GM10266 (cell line): ENCODE results near the gene ACOXL.

Experiments used
- DNase-seq: peaks from one replicate; pipeline ENCODE4 v3.0.0; 2012; ENCODE audit errors: extremely low spot score
- TF ChIP-seq, protein P1 (sequence below): IDR thresholded peaks from 2 replicates; pipeline ENCODE4 v1.5.1; 2012; ENCODE audit warnings: mild to moderate bottlenecking, low read depth; ENCODE audit not compliant: control insufficient read depth, insufficient read depth; ENCODE audit errors: missing control alignments

The ACOXL gene

DNA sequence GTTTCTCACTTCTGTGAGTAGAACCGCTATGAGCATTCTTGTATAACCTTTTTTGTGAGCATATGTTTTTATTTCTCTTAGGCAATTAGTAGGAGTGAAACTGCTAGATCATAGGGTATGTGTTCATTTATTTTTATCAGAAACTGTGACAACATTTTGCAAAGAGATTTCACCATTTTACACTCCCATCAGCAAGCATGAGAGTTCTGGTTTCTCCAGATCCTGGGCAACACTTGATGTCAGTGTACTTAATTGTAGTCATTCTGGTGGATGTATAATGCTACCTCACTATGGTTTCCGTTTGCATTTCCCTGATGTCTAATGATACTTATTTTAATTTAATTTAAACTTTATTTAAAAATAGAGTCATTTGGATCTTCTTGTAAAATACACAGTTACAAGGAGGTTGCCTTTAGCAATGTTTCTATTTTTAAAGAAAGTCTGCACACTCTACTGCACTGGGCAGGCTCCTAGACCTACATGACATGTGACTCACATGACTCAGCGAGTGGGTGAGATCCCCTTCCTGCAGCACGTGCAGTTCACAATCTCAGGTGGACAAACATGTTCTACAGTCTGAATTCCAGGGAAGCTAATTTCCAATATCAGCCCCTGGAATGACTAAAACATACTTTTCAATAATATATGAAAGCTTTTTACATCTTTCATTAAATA is 261.3 kb downstream of the ACOXL start:
- no peak for DNase-seq
- TF ChIP-seq, protein P1, sequence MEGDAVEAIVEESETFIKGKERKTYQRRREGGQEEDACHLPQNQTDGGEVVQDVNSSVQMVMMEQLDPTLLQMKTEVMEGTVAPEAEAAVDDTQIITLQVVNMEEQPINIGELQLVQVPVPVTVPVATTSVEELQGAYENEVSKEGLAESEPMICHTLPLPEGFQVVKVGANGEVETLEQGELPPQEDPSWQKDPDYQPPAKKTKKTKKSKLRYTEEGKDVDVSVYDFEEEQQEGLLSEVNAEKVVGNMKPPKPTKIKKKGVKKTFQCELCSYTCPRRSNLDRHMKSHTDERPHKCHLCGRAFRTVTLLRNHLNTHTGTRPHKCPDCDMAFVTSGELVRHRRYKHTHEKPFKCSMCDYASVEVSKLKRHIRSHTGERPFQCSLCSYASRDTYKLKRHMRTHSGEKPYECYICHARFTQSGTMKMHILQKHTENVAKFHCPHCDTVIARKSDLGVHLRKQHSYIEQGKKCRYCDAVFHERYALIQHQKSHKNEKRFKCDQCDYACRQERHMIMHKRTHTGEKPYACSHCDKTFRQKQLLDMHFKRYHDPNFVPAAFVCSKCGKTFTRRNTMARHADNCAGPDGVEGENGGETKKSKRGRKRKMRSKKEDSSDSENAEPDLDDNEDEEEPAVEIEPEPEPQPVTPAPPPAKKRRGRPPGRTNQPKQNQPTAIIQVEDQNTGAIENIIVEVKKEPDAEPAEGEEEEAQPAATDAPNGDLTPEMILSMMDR: no peak

DNA sequence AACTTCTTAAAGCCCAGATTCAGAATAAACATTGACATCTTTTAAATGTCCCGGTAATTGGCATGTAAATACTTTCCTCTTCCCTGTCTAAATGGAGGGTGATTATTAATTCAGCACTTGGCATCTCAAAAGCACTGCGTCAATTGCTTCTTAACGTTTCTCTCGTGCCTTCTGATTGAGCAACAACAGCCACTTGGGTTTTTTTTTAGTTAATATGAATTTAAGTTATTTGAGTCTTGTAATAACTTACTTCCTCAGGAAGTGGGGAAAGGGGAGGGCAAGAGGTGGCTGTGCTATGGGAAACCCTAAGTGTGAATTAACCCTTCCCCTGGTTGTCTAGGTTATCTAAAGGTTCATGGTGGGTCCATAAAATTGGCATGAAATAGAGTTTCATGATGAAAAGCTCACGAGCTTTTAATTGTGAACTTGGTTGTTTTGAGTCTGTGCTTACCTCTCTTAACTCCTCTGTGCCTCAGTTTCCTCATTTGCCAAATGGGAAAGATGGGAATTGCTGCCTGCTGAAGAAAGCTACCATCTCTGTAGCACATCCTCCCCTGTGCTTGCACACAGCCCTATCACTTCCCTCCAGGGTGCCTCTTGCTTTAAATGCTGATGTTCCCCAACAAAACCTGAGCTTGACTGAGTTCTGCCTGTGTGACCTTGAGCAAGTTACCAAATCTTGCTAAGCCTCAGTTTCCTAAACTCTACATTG is 262.0 kb downstream of the ACOXL start:
- DNase-seq: no peak
- TF ChIP-seq, protein P1: no peak

DNA sequence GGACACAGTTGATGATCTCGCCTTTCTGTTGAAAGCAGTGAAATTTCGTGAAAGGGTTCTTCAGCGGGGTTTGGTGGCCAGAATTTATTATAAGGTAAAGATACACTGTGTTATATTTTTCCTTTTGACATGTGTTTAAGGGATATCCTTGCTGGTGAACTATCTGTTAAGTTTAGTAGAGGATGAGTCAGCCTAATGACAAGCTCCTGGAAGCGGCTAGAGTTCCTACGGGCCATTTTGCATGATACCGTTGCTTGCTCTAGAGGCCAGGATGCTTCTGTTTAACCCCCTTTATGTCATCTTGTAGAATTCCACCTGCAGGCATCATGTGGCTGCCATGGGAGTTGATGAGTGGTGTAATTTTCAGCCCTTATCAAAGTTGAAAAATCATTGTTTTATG is 263.5 kb downstream of the ACOXL start:
- TF ChIP-seq, protein P1: no peak
- no peak for DNase-seq

DNA sequence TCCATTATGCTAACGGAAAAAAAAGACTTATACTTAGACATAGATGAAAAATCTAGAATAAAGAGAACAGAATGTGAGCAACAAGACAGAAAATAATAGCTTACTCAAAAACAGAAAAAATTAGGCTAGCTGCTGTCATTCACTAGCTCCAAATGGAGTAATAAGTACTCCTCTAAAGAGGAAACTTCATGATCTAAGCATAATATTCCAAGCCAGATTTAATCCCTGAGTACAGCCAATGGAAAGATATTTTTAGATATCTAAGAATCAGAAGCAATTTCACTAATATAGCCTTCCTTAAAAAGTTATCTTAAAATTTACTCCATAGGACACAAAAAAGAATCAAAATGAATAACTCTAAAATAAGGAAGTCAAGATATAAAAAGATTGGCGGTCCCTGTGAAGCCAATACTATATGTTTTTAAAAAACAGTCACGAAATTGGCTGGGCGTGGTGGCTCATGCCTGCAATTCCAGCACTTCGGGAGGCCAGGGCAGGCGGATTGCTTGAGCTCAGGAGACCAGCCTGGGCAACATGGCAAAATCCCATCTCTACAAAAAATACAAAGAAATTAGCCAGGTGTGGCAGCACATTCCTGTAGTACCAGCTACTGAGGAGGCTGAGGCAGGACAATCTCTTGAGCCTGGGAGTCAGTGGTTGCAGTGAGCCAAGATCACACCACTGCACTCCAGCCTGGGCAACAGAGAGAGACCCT is 265.1 kb downstream of the ACOXL start:
- no peak for DNase-seq

DNA sequence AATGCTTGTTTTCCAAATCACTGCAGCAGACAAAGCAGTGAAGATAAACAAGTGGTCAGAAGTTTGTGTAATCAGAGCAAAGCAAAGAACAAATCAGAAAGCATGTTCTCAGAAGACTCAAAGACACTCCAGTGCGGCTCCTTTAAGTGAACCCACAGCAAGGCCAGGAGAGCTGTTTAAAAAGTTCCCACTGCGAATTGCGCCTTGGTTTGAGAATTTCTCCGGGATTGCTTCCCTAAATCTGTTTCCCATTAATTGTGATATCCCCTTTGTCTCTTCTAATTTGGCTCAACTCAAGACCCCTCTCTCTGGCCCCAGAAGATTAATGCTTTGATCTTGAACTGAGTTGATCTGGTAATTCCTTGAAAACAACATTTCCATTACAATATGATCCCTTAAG is 265.9 kb downstream of the ACOXL start:
- TF ChIP-seq, protein P1: no peak
- DNase-seq: no peak

More for the DNA sequence above, 265.1 kb downstream of the ACOXL start:
- TF ChIP-seq, protein P1: no peak

DNA sequence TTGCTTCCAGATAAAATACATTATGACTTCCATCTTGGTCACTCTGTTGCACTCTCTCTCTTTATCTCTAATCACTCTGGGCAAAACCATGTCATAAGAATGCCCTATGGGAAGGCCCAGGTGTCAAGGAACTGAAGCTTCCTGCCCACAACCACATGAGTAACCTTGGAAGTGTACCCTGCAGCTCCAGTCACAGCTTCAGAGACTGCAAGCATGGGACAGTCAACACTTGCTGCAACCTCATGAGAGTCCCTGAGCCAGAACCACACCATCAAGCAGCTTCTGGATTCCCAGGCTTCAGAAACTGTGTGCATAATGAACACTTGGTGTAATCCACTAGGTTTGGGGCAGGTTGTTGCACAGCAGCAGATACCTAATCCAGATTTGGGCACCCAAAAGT is 267.3 kb downstream of the ACOXL start:
- TF ChIP-seq, protein P1: no peak
- no peak for DNase-seq
